ENCODE data around the gene C1orf21. TPM values are rescaled to one million over a fixed set of nuclear protein-coding genes. Genes with fewer than 3 reads are reported as not detected.

The C1orf21 gene
- total and polyA plus RNA-seq, 2 of the 4 experiments (the other 2 are of a cell fraction), result 6.4 to 9.9 TPM

DNA sequence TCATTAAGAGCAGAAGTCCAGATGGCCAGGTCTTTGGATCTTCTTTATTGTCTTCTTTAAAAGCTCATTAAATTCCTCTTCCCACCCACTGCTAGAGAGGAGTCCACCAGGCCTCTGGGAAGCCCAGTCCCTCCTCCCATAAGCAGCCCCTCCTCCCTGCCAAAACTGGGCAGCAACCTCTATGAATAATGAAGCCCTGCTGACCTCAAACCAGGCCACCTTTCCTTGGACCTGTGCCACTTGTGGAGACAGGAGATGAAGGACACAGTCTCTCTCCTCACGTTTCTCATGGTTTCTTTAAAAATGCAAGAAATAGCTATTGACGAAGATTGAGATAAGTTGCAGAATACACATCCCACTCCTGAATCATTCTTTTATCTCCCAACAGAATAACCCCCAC lies 255.1 kb downstream of the C1orf21 start:
- TF ChIP-seq FOS (IDR thresholded peaks at IDR 0.05; ENCODE audit: low read depth, low read length) (no peak), ELK1 (IDR thresholded peaks at IDR 0.05; ENCODE audit: borderline replicate concordance, low read depth, low read length) (no peak), RCOR1 (IDR thresholded peaks at IDR 0.05; ENCODE audit: insufficient replicate concordance, low read length) (no peak), RFX5 (IDR thresholded peaks at IDR 0.05; ENCODE audit: low read depth, low read length) (no peak), MXI1 (IDR thresholded peaks at IDR 0.05; ENCODE audit: borderline replicate concordance, low read depth, low read length) (no peak), MAFK (IDR thresholded peaks at IDR 0.05; ENCODE audit: low read depth, low read length) (no peak), USF2 (IDR thresholded peaks at IDR 0.05; ENCODE audit: low read depth, low read length) (no peak), MAZ (IDR thresholded peaks at IDR 0.05; ENCODE audit: borderline replicate concordance, low read depth, low read length) (no peak)
- no peak overlapping the region for H3K14ac ChIP-seq (replicated peaks; ENCODE audit: low read depth, low read length)
- H3K4me1 ChIP-seq (ENCODE audit: control insufficient read depth, insufficient read depth, low read length), result no peaks in the 10 kb centered on the region
- no peak overlapping the region for H3K23ac ChIP-seq (ENCODE audit: low read depth, low read length)
- no peak overlapping the region for H3K56ac ChIP-seq (ENCODE audit: extremely low read depth, insufficient read depth, low read length)
- H2AK9ac ChIP-seq (replicated peaks; ENCODE audit: low read depth, low read length, poor library complexity), result no peak overlapping the region
- WGBS, 2 experiments (ENCODE audit: extremely low coverage in 2 of 2, insufficient read length in 1 of 2), result 100% methylated on average over 1 of the region's 2 CpGs; no CpG with 5 or more reads in 1 of the 2 experiments
- peaks cover 9% of the 10 kb centered on the region for H3K27me3 ChIP-seq (ENCODE audit: control insufficient read depth, insufficient read depth, low read length)
- peaks cover 4% of the 10 kb centered on the region; the same call in 1 of the 2 replicates for H3K9me1 ChIP-seq (ENCODE audit: insufficient read depth, low read length)
- no peak overlapping the region for H3K4me2 ChIP-seq (ENCODE audit: low read depth, low read length)
- no peak for ATAC-seq (ENCODE audit: low read depth)
- no peak overlapping the region for H2BK120ac ChIP-seq (ENCODE audit: low read depth, low read length)
- no peak overlapping the region for H2AFZ ChIP-seq (replicated peaks; ENCODE audit: low read length, poor library complexity)
- intact Hi-C loops (cut with micrococcal nuclease), result no loop called here
- BruUV-seq (replicated peaks), result no TSS peak
- ChIA-PET POLR2A (ENCODE audit: unreplicated experiment) (no interaction called here), CTCF (interaction anchor here (0.7 kb wide), 1 partner anchor 22 kb away, joined by 4 read pairs; no protein-coding TSS in a partner anchor)
- H2BK20ac ChIP-seq (ENCODE audit: low read depth, low read length), result no peak overlapping the region
- no peaks in the 10 kb centered on the region for H3K36me3 ChIP-seq (ENCODE audit: control insufficient read depth, insufficient read depth, low read length)
- no peak overlapping the region for H3K27ac ChIP-seq (ENCODE audit: insufficient read depth, low read length)
- no peak overlapping the region for H3K4ac ChIP-seq (ENCODE audit: low read depth, low read length)
- H4K8ac ChIP-seq (ENCODE audit: low read depth in 2 of 2, low read length in 2 of 2), result no peak overlapping the region
- H4K91ac ChIP-seq (ENCODE audit: insufficient read depth, low read depth, low read length), result no peak overlapping the region
- dilution Hi-C loops (cut with HindIII; ENCODE audit: low sequenced_read_pairs, unreplicated experiment), result no loop called here
- H2BK15ac ChIP-seq (ENCODE audit: low read depth, low read length), result no peak overlapping the region
- H3K9me3 ChIP-seq (ENCODE audit: control insufficient read depth, insufficient read depth, low read length), result no peaks in the 10 kb centered on the region
- in situ Hi-C loops (cut with MboI; ENCODE audit: low sequenced_read_pairs), result no loop called here
- H4K20me1 ChIP-seq (ENCODE audit: insufficient read depth, low read length), result no peaks in the 10 kb centered on the region
- no peak overlapping the region for H3K18ac ChIP-seq (ENCODE audit: low read depth, low read length)
- H3K9ac ChIP-seq (ENCODE audit: low read depth, low read length), result no peak overlapping the region
- DNase-seq, result no peak
- H2AK5ac ChIP-seq (ENCODE audit: low read depth, low read length), result no peak overlapping the region
- H3K4me3 ChIP-seq (ENCODE audit: insufficient read depth, low read depth, low read length), result no peak overlapping the region
- H2BK5ac ChIP-seq (ENCODE audit: low read depth, low read length, poor library complexity, severe bottlenecking), result no peak overlapping the region
- H3K79me1 ChIP-seq (ENCODE audit: low read depth in 1 of 2, low read length in 2 of 2), result no peaks in the 10 kb centered on the region
- no peak overlapping the region for H4K5ac ChIP-seq (ENCODE audit: low read depth, low read length)
